Neural crest cell (in vitro differentiated cells): ENCODE results near the gene GTF3C5. TPM values are rescaled to one million over a fixed set of nuclear protein-coding genes. Genes with fewer than 3 reads are reported as not detected.
"Not testable (repeated sequence)": the region's sequence is repeated elsewhere in the genome, so short reads cannot be mapped to it uniquely, and the experiment has no call there.

Experiments
- DNase-seq: peaks from one replicate; pipeline ENCODE4 v3.0.0; 2021; ENCODE audit warnings: low read depth, mixed read lengths, low spot score
- H3K27ac Mint-ChIP-seq: one replicate; pipeline ENCODE4 v1.8.0; 2021; ENCODE audit warnings: mild to moderate bottlenecking, mixed read lengths; ENCODE audit not compliant: unreplicated experiment
- H3K27me3 Mint-ChIP-seq: 2 replicates; pipeline ENCODE4 v1.8.0; 2021; ENCODE audit warnings: low read depth, mild to moderate bottlenecking, mixed read lengths
- H3K36me3 Mint-ChIP-seq: 2 replicates; pipeline ENCODE4 v1.8.0; 2021; ENCODE audit warnings: low read depth, mild to moderate bottlenecking, mixed read lengths
- H3K4me1 Mint-ChIP-seq: 2 replicates; pipeline ENCODE4 v1.8.0; 2021; ENCODE audit warnings: mixed read lengths
- H3K4me3 Mint-ChIP-seq: one replicate; pipeline ENCODE4 v1.8.0; 2021; ENCODE audit warnings: mild to moderate bottlenecking, mixed read lengths
- H3K9me3 Mint-ChIP-seq: 2 replicates; pipeline ENCODE4 v1.8.0; 2021; ENCODE audit warnings: mixed read lengths
- total RNA-seq: library from RNA; stranded (reverse); gene quantifications from 2 replicates; pipeline ENCODE4 v1.2.1, GENCODE V29; 2021
- TF ChIP-seq, protein P1 (sequence below): fragments of 200-600 bp; sonication (generic); conservative IDR thresholded peaks from 2 replicates; pipeline ENCODE4 v1.5.0; 2021; ENCODE audit warnings: antibody characterized with exemption, mild to moderate bottlenecking

GTF3C5 gene
- total RNA-seq, 1 donor from 2014 or later, result 108 TPM

DNA sequence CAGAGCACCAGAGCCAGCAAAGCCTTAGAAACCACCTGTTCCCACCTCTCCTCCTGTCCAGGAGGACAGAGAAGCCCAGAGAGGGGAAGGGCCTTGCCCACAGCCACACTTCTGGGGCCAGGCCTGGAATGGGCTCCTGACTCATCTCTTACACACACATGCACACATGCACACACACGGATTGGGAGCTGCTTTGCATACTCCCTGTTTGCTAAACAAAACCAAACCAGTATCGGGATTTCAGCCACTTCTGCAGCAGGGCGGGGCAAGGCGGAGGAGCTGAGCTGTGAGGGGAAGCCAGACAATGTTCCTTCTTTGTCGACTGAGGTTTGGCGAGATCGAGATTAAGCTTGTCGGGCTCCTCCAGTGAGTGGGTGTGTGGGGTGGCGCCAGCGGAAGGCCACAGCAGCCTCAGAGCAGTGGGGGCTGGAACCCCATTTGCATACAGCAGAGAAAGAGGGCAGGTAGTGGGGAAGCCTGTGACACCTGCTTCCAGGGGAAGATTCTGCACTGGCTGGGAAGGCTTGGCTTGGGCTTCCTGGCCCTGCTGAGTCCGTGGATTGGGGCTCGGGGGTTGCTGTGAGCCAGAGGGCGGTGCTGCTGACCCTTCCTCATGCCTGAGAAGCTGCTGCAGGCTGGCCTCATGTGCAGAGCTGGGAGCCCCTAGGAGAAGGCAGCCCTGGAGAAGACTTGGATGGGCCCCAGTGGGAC, 36.2 kb upstream of the GTF3C5 start:
- Mint-ChIP-seq H3K4me3 (no peak overlapping the region), H3K9me3 (peaks cover 4% of the 10 kb centered on the region), H3K4me1 (peaks cover 5% of the 10 kb centered on the region), H3K36me3 (no peaks in the 10 kb centered on the region), H3K27ac (no peak overlapping the region), H3K27me3 (peaks cover 25% of the 10 kb centered on the region)
- DNase-seq, result no peak
- TF ChIP-seq, protein P1, sequence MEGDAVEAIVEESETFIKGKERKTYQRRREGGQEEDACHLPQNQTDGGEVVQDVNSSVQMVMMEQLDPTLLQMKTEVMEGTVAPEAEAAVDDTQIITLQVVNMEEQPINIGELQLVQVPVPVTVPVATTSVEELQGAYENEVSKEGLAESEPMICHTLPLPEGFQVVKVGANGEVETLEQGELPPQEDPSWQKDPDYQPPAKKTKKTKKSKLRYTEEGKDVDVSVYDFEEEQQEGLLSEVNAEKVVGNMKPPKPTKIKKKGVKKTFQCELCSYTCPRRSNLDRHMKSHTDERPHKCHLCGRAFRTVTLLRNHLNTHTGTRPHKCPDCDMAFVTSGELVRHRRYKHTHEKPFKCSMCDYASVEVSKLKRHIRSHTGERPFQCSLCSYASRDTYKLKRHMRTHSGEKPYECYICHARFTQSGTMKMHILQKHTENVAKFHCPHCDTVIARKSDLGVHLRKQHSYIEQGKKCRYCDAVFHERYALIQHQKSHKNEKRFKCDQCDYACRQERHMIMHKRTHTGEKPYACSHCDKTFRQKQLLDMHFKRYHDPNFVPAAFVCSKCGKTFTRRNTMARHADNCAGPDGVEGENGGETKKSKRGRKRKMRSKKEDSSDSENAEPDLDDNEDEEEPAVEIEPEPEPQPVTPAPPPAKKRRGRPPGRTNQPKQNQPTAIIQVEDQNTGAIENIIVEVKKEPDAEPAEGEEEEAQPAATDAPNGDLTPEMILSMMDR, result no peak

DNA sequence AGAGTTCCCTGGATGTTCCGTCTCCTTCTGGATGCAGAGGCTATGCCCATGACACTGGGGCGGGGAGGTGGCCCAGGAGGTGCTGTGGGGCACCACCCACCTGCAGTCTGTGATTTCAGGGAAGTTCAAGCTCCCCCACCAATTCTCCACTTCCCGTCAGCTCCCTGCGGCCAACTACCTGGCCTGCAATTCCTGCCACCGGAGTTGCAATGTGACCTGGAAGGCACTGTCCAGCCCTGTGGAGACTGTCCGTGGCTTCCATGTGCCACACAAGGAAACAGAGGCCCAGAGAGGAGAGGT, 35.7 kb upstream of the GTF3C5 start:
- Mint-ChIP-seq H3K36me3 (no peaks in the 10 kb centered on the region), H3K27ac (no peak overlapping the region), H3K9me3 (peaks cover 4% of the 10 kb centered on the region), H3K4me1 (peaks cover 5% of the 10 kb centered on the region), H3K4me3 (no peak overlapping the region), H3K27me3 (peaks cover 29% of the 10 kb centered on the region)
- no peak for DNase-seq
- TF ChIP-seq, protein P1, result no peak

DNA sequence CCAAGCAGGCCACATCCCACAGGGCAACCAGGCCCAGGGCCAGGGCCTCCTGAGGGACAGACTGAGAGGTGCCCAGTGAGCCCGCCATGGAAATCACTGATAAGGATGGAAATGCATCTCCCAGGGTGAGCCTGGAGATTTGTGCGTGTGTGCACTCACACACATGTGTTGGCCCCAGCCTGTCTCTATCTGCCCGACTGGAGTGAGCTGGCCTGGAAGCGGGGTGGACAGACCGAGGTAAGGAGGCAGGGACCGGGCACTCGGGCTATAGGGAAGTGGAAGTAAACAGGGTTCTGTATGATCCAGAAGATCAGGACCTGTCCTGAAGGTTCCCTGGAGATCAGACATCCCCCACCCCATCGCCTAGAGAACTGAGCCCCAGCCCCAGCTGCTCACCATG, 34.9 kb upstream of the GTF3C5 start:
- Mint-ChIP-seq H3K27ac (no peak overlapping the region), H3K4me3 (no peak overlapping the region), H3K9me3 (no peaks in the 10 kb centered on the region), H3K27me3 (peaks cover 32% of the 10 kb centered on the region), H3K4me1 (peaks cover 5% of the 10 kb centered on the region), H3K36me3 (no peaks in the 10 kb centered on the region)
- DNase-seq, result no peak
- TF ChIP-seq, protein P1, result no peak

DNA sequence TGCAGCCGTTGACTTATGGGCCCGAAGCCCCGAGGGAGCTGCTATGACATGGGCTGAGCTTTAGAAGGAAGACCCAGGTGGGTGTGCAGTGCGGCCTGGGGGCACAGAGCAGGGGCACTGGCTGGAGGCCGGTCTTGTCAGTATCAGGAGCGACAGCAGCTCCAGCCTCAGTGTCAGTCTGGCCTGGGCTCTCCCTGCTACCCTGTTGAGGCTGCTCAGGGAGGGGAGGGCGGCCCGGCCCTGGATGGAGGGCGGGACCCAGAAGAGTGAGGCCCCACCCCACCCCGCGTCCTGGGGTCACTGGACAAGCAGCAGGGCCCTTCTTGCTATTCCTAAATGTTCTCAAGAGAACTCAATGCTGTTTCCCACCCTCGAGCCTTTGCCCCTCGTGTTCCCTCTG, 34.3 kb upstream of the GTF3C5 start:
- DNase-seq, result no peak
- peaks cover 5% of the 10 kb centered on the region for H3K4me1 Mint-ChIP-seq
- H3K9me3 Mint-ChIP-seq, result no peaks in the 10 kb centered on the region
- peaks cover 32% of the 10 kb centered on the region for H3K27me3 Mint-ChIP-seq
- no peak overlapping the region for H3K4me3 Mint-ChIP-seq
- H3K36me3 Mint-ChIP-seq, result no peaks in the 10 kb centered on the region
- TF ChIP-seq, protein P1, result no peak
- H3K27ac Mint-ChIP-seq, result no peak overlapping the region

DNA sequence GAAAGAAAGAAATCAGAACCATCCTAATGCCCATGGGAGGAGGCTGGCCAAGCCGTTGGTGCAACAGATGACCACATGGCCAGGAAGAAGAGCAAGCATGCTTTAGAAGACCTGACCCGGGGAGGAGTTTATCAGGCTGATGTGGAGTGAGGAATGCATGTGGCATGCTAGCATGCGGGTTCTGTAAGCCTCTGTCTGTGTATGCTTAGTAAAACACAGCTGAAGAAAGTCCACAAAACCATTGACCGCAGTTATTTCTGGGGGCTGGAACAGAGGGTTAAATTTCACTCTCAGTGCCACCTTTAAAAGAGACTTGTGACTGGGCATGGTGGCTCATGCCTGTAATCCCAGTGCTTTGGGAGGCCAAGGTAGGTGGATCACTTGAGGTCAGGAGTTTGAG, 33.2 kb upstream of the GTF3C5 start:
- H3K27ac Mint-ChIP-seq, result no peak overlapping the region

DNA sequence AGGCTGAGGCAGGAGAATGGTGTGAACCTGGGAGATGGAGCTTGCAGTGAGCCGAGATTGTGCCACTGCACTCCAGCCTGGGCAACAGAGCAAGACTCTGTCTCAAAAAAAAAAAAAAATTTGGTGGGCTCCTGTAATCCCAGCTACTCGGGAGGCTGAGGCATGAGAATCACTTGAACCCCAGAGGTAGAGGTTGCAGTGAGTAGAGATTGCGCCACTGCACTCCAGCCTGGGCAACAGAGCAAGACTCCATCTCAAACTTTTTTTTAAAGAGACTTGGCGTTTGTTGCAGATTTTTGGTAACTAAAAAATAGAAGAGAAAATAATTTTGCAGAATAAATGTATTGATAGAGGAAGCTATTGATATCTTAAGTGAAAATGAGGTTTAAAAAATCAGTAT, 32.6 kb upstream of the GTF3C5 start:
- H3K27me3 Mint-ChIP-seq, result peaks cover 39% of the 10 kb centered on the region
- H3K9me3 Mint-ChIP-seq, H3K27ac Mint-ChIP-seq, H3K4me1 Mint-ChIP-seq, H3K4me3 Mint-ChIP-seq, DNase-seq, H3K36me3 Mint-ChIP-seq: not testable (repeated sequence)

More for the DNA sequence above, 33.2 kb upstream of the GTF3C5 start:
- Mint-ChIP-seq H3K36me3 (no peaks in the 10 kb centered on the region), H3K4me1 (peaks cover 5% of the 10 kb centered on the region), H3K9me3 (no peaks in the 10 kb centered on the region), H3K27me3 (peaks cover 36% of the 10 kb centered on the region), H3K4me3 (no peak overlapping the region)
- DNase-seq, result no peak
- TF ChIP-seq, protein P1, result no peak
